ENCODE measurements around the gene EPS8L1.

Gene EPS8L1

GRCh38 chr19:55091126-55091910 lies 15.6 kb downstream of the EPS8L1 start:
- H3K4me3 Mint-ChIP-seq, result no peak overlapping the region
- H3K27me3 Mint-ChIP-seq, result peaks cover 27% of the 10 kb centered on the region
- H3K4me1 Mint-ChIP-seq (ENCODE audit: low read depth), result peaks cover 27% of the 10 kb centered on the region
- no peak overlapping the region for H3K27ac Mint-ChIP-seq
- no peaks in the 10 kb centered on the region for H3K9me3 Mint-ChIP-seq
- H3K36me3 Mint-ChIP-seq (ENCODE audit: low read depth), result peaks cover 29% of the 10 kb centered on the region

DNA sequence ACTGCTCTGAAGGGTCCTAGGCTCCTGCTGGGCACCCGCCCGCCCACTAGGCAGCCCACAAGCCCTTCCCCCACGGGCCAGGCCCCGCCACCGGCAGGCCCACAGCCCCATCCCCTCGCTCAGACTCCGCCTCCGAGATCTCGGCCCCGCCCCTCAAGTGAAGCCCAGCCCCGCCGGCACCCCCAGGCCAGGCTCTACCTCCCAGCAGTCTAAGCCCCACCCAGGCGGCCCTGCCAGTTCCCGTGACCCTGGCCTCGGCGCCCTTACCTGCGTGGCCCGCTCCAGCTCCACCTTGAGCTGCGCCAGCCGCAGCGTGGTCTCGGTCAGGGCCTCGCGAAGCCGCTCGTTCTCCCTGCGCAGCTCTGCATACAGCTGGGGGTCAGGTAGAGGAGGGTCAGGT lies 16.3 kb downstream of the EPS8L1 start:
- Mint-ChIP-seq H3K27me3 (peaks cover 24% of the 10 kb centered on the region), H3K36me3 (ENCODE audit: low read depth) (peaks cover 29% of the 10 kb centered on the region), H3K27ac (no peak overlapping the region), H3K4me1 (ENCODE audit: low read depth) (peaks cover 25% of the 10 kb centered on the region), H3K9me3 (no peaks in the 10 kb centered on the region), H3K4me3 (no peak overlapping the region)

GRCh38 chr19:55092423-55093318 lies 17.0 kb downstream of the EPS8L1 start:
- H3K4me1 Mint-ChIP-seq (ENCODE audit: low read depth), result peaks cover 18% of the 10 kb centered on the region
- peaks cover 18% of the 10 kb centered on the region for H3K27me3 Mint-ChIP-seq
- H3K4me3 Mint-ChIP-seq, result no peak overlapping the region
- no peak overlapping the region for H3K27ac Mint-ChIP-seq
- peaks cover 29% of the 10 kb centered on the region for H3K36me3 Mint-ChIP-seq (ENCODE audit: low read depth)
- no peaks in the 10 kb centered on the region for H3K9me3 Mint-ChIP-seq

DNA sequence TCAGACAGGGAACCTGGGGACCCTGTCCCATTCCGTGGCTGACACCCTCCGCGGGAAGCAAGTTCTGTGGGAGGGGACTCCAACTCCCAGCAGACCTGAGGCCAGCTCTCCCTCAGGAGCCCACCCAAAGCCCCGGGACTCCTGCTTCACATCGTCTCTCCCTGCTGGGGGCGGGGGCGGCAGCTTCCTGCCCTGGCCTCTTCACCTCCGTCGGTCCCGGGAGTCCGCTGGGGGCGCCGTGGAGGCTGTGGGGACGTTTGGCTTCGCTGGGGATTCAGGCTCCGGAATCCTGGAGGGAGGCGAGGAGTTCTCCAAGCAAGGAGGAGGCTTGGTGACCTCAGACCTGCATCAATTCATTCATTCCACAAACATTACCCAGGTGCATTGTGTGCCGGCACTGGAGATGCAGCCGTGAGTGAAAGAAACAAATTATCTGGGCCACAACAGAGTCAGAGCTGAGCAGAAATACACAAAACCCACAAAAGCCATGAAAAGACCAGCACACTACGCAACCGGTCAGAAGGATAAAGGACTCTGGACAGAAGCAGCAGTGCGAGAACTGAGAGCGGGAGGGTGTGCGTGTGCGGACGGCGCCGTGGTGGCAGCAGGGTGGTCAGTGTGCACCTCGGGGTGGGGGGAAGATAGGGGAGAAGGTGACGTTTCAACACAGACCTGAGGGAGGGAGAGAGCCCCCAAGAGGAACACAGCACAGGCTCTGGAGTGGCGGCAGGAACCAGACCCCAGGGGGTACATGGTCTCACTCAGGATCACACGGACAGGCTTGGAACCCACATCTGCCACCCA lies 19.0 kb downstream of the EPS8L1 start:
- peaks cover 3% of the 10 kb centered on the region for H3K27me3 Mint-ChIP-seq
- H3K4me1 Mint-ChIP-seq (ENCODE audit: low read depth), result peaks cover 2% of the 10 kb centered on the region
- peaks cover 21% of the 10 kb centered on the region for H3K36me3 Mint-ChIP-seq (ENCODE audit: low read depth)
- H3K4me3 Mint-ChIP-seq, result no peak overlapping the region
- H3K27ac Mint-ChIP-seq, result no peak overlapping the region
- no peaks in the 10 kb centered on the region for H3K9me3 Mint-ChIP-seq

- Mint-ChIP-seq H3K27ac (no peak overlapping the region), H3K4me3 (no peak overlapping the region), H3K27me3 (no peaks in the 10 kb centered on the region), H3K4me1 (ENCODE audit: low read depth) (no peaks in the 10 kb centered on the region), H3K9me3 (no peaks in the 10 kb centered on the region), H3K36me3 (ENCODE audit: low read depth) (peaks cover 20% of the 10 kb centered on the region)
These were observed 19.8 kb downstream of the EPS8L1 start for GRCh38 chr19:55095260-55096060.

- peaks cover 17% of the 10 kb centered on the region for H3K36me3 Mint-ChIP-seq (ENCODE audit: low read depth)
- no peak overlapping the region for H3K4me3 Mint-ChIP-seq
- H3K27ac Mint-ChIP-seq, result no peak overlapping the region
- H3K9me3 Mint-ChIP-seq, result no peaks in the 10 kb centered on the region
- H3K4me1 Mint-ChIP-seq (ENCODE audit: low read depth), result no peaks in the 10 kb centered on the region
- H3K27me3 Mint-ChIP-seq, result no peaks in the 10 kb centered on the region
These were observed 20.5 kb downstream of the EPS8L1 start for GRCh38 chr19:55096061-55096701.

DNA sequence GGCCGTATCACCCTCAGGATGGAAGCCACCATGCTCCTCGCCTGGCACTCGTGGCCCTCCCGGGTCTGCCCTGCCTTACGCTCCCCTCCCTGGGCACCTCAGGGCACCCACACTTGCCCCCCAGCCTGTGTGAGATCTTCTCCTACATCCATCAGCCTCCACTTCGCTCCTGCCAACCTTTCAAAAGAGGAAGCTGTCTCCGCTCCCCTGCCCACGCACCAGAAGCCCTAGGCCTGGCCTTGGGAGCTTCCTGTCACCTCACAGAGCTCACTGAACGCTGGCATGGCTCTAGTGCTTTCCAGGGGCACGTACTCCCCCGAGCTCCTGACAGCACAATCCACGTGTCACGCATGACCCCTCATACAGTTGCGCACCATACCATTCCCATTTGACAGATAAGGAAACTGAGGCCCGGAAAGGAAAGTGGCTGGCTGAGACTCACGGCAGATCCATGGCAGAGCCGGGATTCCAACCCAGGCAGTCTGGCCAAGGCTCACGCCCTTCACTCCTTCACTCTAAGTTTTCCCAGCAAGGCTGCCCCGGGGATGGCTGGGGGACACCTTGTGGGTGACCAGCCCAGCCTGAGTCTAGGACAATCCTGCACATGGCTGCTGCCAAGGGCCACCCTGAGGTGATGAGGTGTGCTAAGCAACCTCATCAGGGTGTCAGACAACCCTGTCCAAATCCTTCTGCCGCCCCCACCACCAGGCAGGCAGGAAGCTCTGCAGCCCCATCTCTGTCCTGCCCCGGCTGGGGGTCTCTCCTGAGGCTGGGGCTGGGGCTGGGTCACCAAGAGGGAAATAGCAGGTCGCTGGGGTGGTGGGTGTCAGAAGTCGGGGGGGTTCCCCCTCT lies 22.4 kb downstream of the EPS8L1 start:
- H3K4me3 Mint-ChIP-seq, result no peak overlapping the region
- H3K4me1 Mint-ChIP-seq (ENCODE audit: low read depth), result no peaks in the 10 kb centered on the region
- H3K27me3 Mint-ChIP-seq, result no peaks in the 10 kb centered on the region
- H3K27ac Mint-ChIP-seq, result no peak overlapping the region
- peaks cover 28% of the 10 kb centered on the region for H3K36me3 Mint-ChIP-seq (ENCODE audit: low read depth)
- H3K9me3 Mint-ChIP-seq, result no peaks in the 10 kb centered on the region

- no peaks in the 10 kb centered on the region for H3K27me3 Mint-ChIP-seq
- H3K27ac Mint-ChIP-seq, result no peak overlapping the region
- no peak overlapping the region for H3K4me3 Mint-ChIP-seq
- H3K4me1 Mint-ChIP-seq (ENCODE audit: low read depth), result no peaks in the 10 kb centered on the region
- no peaks in the 10 kb centered on the region for H3K9me3 Mint-ChIP-seq
- peaks cover 33% of the 10 kb centered on the region for H3K36me3 Mint-ChIP-seq (ENCODE audit: low read depth)
These were observed 23.3 kb downstream of the EPS8L1 start for GRCh38 chr19:55098716-55099556.

DNA sequence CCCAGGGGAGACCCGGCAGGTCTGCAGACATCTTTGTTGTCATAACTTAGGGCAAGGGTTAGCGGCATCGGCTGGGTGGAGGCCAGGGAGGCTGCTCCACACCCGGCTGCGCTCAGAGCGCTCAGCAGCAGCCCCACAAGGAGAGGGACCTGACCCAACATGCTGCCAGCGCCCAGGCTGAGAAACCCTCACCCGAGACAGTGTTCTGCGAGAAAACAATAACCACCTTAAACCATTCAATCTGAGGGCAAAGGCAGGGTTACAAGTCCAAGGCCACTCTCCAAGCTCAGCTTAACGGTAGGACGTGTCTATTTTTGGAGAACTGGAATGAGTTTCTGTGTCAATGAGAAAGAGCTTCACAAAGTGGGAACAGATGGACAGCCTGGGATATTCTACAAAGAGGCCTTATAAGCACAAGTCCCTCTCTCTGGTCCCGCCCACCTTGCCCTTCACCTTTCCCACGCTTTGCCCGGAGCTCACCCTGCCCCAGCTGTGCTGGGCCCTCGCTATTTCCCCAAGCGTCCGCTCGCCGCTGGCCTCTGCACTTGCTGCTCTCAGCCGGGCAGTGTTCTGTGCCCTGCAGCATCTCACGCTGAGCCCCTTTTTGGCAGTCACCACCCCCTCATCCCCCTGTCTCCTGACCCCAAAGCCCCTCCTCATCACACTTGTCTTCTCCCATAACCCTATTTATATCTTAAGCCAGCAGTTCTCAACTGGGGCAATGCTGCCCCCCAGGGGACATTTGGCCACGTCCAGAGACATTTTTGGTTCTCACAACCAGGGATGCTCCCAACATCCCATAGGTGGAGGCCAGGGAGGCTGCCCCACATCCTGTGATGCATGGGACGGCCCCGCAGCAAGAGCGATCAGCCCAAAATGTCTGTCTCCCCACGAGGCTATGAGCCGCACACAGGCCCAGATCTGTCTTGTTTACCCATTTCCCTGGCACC lies 24.2 kb downstream of the EPS8L1 start:
- no peaks in the 10 kb centered on the region for H3K27me3 Mint-ChIP-seq
- no peaks in the 10 kb centered on the region for H3K9me3 Mint-ChIP-seq
- no peaks in the 10 kb centered on the region for H3K4me1 Mint-ChIP-seq (ENCODE audit: low read depth)
- H3K36me3 Mint-ChIP-seq (ENCODE audit: low read depth), result peaks cover 29% of the 10 kb centered on the region
- H3K4me3 Mint-ChIP-seq, result no peak overlapping the region
- no peak overlapping the region for H3K27ac Mint-ChIP-seq

- Mint-ChIP-seq H3K36me3 (ENCODE audit: low read depth) (peaks cover 32% of the 10 kb centered on the region), H3K27me3 (no peaks in the 10 kb centered on the region), H3K4me3 (no peak overlapping the region), H3K27ac (no peak overlapping the region), H3K9me3 (no peaks in the 10 kb centered on the region), H3K4me1 (ENCODE audit: low read depth) (no peaks in the 10 kb centered on the region)
These were observed 25.6 kb downstream of the EPS8L1 start for GRCh38 chr19:55101261-55101660.

GRCh38 chr19:55103190-55103589 lies 27.5 kb downstream of the EPS8L1 start:
- no peak overlapping the region for H3K4me3 Mint-ChIP-seq
- peaks cover 4% of the 10 kb centered on the region for H3K4me1 Mint-ChIP-seq (ENCODE audit: low read depth)
- H3K9me3 Mint-ChIP-seq, result no peaks in the 10 kb centered on the region
- peaks cover 33% of the 10 kb centered on the region for H3K36me3 Mint-ChIP-seq (ENCODE audit: low read depth)
- H3K27me3 Mint-ChIP-seq, result no peaks in the 10 kb centered on the region
- no peak overlapping the region for H3K27ac Mint-ChIP-seq

GRCh38 chr19:55105237-55105636 lies 29.6 kb downstream of the EPS8L1 start:
- Mint-ChIP-seq H3K9me3 (no peaks in the 10 kb centered on the region), H3K27ac (no peak overlapping the region), H3K27me3 (no peaks in the 10 kb centered on the region), H3K36me3 (ENCODE audit: low read depth) (peaks cover 43% of the 10 kb centered on the region), H3K4me3 (no peak overlapping the region), H3K4me1 (ENCODE audit: low read depth) (peaks cover 4% of the 10 kb centered on the region)

Measured in stimulated activated naive CD8-positive, alpha-beta T cell treated with anti-CD3 and anti-CD28 coated beads, Interleukin-15, Interleukin-2, amounts not matched to agents 100 ng/mL and 50 ng/mL, for 24 hours (primary cell).